HepG2 (cell line): ENCODE data around the gene HDLBP. TPM values are rescaled to one million over a fixed set of nuclear protein-coding genes. Genes with fewer than 3 reads are reported as not detected.

Experiments
- CREB1 ChIP-seq, 2 experiments: fragments of 450-650 bp in 1 of 2; IDR thresholded peaks; 2 replicates each; pipeline ENCODE4 v1.6.1; 2016 to 2017; ENCODE audit warnings: control low read depth in 1 of 2, mild to moderate bottlenecking in 1 of 2, missing compliant biosample characterization in 1 of 2, missing genetic modification characterization in 1 of 2
- HMGXB3 ChIP-seq: sonication (generic); formaldehyde crosslinking; IDR thresholded peaks from 2 replicates; pipeline ENCODE4 v1.4.0; 2020; ENCODE audit warnings: missing genetic modification reagents, borderline replicate concordance
- HOMEZ ChIP-seq: IDR thresholded peaks from 2 replicates; pipeline ENCODE4 v1.6.1; 2016; ENCODE audit warnings: low read depth
- KLF13 ChIP-seq: sonication (generic); formaldehyde crosslinking; IDR thresholded peaks from 2 replicates; pipeline ENCODE4 v1.4.0; 2020; ENCODE audit warnings: mild to moderate bottlenecking, missing genetic modification reagents
- SRY ChIP-seq: sonication (generic); formaldehyde crosslinking; IDR thresholded peaks from 2 replicates; pipeline ENCODE4 v1.8.0; 2022; ENCODE audit warnings: mild to moderate bottlenecking, missing genetic modification reagents
- SSRP1 ChIP-seq: IDR thresholded peaks from 2 replicates; pipeline ENCODE4 v1.6.1; 2016; ENCODE audit warnings: control low read depth
- TMF1 ChIP-seq: sonication (generic); formaldehyde crosslinking; IDR thresholded peaks from 2 replicates; pipeline ENCODE4 v1.8.1; 2022; ENCODE audit warnings: low read depth, missing genetic modification reagents
- ZC3H13 ChIP-seq: sonication (generic); formaldehyde crosslinking; IDR thresholded peaks from 2 replicates; pipeline ENCODE4 v1.8.1; 2023; ENCODE audit warnings: mild to moderate bottlenecking, missing genetic modification reagents, moderate library complexity
- ZFAT ChIP-seq: sonication (generic); formaldehyde crosslinking; conservative IDR thresholded peaks from 2 replicates; pipeline ENCODE4 v1.8.1; 2023; ENCODE audit warnings: missing genetic modification reagents, inconsistent platforms
- ZNF225 ChIP-seq: sonication (generic); formaldehyde crosslinking; IDR thresholded peaks from 2 replicates; pipeline ENCODE4 v1.4.0; 2020; ENCODE audit warnings: mild to moderate bottlenecking, missing genetic modification reagents
- ZNF496 ChIP-seq: sonication (generic); formaldehyde crosslinking; IDR thresholded peaks from 2 replicates; pipeline ENCODE4 v1.8.1; 2023; ENCODE audit warnings: mild to moderate bottlenecking, moderate library complexity, missing genetic modification reagents; ENCODE audit not compliant: insufficient replicate concordance
- ZNF563 ChIP-seq: sonication (generic); formaldehyde crosslinking; IDR thresholded peaks from 2 replicates; pipeline ENCODE4 v1.8.0; 2022; ENCODE audit warnings: mild to moderate bottlenecking, moderate library complexity, missing genetic modification reagents
- ZNF589 ChIP-seq: sonication (generic); formaldehyde crosslinking; conservative IDR thresholded peaks from 2 replicates; pipeline ENCODE4 v1.8.0; 2022; ENCODE audit warnings: mild to moderate bottlenecking, moderate library complexity, missing genetic modification reagents
- ZNF720 ChIP-seq: sonication (generic); formaldehyde crosslinking; IDR thresholded peaks from 2 replicates; pipeline ENCODE4 v1.4.0; 2020; ENCODE audit warnings: missing genetic modification reagents
- polyA plus RNA-seq, 8 experiments: library from polyadenylated mRNA; depleted of rRNA in 3 of 8; stranded (reverse) in 7 of 8; unstranded in 1 of 8; fragments of >200 nt; fragmentation: Illumina TruSeq in 4 of 8; extraction: Trizol in 4 of 8; gene quantifications; 2 replicates each; pipeline versions ENCODE4 v1.2.1 to v1.2.3, GENCODE V29; 2011 to 2016; ENCODE audit warnings: low read depth in 4 of 8, missing spikeins in 1 of 8, mixed read lengths in 1 of 8; ENCODE audit not compliant: insufficient read depth in 1 of 8
- total RNA-seq, 5 experiments: library from RNA; depleted of rRNA; stranded (reverse); fragments of >200 nt; fragmentation: Illumina TruSeq; extraction: Trizol; gene quantifications; 2 replicates each; pipeline ENCODE4 v1.2.3, GENCODE V29; 2016; ENCODE audit warnings: low read depth in 1 of 5
- TF ChIP-seq, protein P1 (sequence below): sonication (generic); formaldehyde crosslinking; IDR thresholded peaks from 2 replicates; pipeline ENCODE4 v1.9.0; 2022; ENCODE audit warnings: missing genetic modification reagents, mild to moderate bottlenecking, borderline replicate concordance
- TF ChIP-seq, protein P2 (sequence below): sonication (generic); formaldehyde crosslinking; conservative IDR thresholded peaks from 2 replicates; pipeline ENCODE4 v1.4.0; 2020; ENCODE audit warnings: mild to moderate bottlenecking, missing genetic modification reagents, moderate library complexity

HDLBP gene
- total and polyA plus RNA-seq, 2 of the 13 experiments (the other 11 are each of a cell fraction or from before 2014, with no cell fraction given), result 464 to 707 TPM

DNA sequence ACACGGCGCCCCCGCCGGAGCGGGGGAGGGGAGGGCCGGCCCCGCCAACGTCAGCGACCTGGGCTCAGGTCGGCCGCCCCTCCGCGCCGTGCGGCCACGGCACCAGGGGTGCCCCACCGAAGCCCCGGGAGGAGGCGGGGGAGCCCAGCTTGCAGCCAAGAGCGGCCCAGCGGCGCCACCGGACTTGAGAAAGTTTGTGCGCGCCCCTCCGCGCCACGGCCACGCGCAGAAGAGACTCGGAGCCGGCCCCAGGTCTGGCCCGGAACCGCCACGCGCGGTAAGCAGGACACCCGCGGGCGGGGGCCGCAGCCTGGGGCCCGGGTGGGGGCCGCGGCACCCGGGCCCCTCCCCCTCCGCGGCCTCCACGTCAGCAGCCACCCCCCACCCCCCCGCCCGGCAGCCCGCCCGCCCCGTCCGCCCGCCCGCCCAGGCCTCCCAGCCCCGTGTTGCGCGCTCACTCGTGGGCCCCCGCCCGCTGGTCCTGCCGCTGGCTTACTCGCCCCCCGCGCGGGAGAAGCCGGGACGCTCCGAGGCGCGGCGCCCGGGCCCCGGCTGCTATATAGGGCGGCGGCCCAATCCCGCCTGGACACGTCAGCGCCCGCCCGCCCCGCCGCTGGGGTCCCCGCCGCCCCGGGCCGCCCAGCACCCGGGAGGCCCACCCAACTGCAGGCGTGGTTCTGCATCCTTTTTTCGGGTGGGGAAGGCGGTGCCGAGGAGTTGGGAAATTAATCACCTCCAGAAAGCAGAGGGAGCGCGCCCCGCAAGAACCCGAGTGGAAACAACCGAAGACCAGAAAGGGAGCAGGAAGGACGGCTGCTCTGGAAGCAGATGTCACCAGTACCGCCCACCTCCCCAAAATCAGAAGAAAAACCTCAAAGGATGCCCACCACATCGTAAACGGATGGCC is 42.9 kb downstream of the HDLBP start (continued):
- TF ChIP-seq HMGXB3 (CRISPR knock-in tag) (no peak), ZNF496 (CRISPR knock-in tag) (no peak), SSRP1 (no peak), HOMEZ (CRISPR knock-in tag) (no peak), CREB1 (IDR thresholded peaks at IDR 0.05) (peak; percentile 7; the same call in 1 of the 2 replicates), CREB1 (CRISPR knock-in tag; IDR thresholded peaks at IDR 0.05) (no peak), ZNF563 (peak; percentile 52; the same call in 1 of the 2 replicates), SRY (CRISPR knock-in tag) (peak; percentile 86; the same call in 1 of the 2 replicates), ZNF720 (CRISPR knock-in tag) (no peak), ZFAT (CRISPR knock-in tag) (no peak), TMF1 (CRISPR knock-in tag) (0 out of 2 replicates have a peak, but pooled peaks have one; percentile 58), KLF13 (CRISPR knock-in tag) (no peak), ZC3H13 (CRISPR knock-in tag) (no peak; the same call in 1 of the 2 replicates), ZNF225 (no peak), ZNF589 (CRISPR knock-in tag) (peak; percentile 55; the same call in 1 of the 2 replicates)
- TF ChIP-seq, protein P1, sequence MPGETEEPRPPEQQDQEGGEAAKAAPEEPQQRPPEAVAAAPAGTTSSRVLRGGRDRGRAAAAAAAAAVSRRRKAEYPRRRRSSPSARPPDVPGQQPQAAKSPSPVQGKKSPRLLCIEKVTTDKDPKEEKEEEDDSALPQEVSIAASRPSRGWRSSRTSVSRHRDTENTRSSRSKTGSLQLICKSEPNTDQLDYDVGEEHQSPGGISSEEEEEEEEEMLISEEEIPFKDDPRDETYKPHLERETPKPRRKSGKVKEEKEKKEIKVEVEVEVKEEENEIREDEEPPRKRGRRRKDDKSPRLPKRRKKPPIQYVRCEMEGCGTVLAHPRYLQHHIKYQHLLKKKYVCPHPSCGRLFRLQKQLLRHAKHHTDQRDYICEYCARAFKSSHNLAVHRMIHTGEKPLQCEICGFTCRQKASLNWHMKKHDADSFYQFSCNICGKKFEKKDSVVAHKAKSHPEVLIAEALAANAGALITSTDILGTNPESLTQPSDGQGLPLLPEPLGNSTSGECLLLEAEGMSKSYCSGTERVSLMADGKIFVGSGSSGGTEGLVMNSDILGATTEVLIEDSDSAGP (CRISPR knock-in tag), result no peak
- TF ChIP-seq, protein P2, sequence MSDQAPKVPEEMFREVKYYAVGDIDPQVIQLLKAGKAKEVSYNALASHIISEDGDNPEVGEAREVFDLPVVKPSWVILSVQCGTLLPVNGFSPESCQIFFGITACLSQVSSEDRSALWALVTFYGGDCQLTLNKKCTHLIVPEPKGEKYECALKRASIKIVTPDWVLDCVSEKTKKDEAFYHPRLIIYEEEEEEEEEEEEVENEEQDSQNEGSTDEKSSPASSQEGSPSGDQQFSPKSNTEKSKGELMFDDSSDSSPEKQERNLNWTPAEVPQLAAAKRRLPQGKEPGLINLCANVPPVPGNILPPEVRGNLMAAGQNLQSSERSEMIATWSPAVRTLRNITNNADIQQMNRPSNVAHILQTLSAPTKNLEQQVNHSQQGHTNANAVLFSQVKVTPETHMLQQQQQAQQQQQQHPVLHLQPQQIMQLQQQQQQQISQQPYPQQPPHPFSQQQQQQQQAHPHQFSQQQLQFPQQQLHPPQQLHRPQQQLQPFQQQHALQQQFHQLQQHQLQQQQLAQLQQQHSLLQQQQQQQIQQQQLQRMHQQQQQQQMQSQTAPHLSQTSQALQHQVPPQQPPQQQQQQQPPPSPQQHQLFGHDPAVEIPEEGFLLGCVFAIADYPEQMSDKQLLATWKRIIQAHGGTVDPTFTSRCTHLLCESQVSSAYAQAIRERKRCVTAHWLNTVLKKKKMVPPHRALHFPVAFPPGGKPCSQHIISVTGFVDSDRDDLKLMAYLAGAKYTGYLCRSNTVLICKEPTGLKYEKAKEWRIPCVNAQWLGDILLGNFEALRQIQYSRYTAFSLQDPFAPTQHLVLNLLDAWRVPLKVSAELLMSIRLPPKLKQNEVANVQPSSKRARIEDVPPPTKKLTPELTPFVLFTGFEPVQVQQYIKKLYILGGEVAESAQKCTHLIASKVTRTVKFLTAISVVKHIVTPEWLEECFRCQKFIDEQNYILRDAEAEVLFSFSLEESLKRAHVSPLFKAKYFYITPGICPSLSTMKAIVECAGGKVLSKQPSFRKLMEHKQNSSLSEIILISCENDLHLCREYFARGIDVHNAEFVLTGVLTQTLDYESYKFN (CRISPR knock-in tag), result no peak
